Loucy (cell line): ENCODE measurements around the gene RAP1GAP2.

Experiments used
- CTCF ChIP-seq: fragments of 200-600 bp; sonication (generic); conservative IDR thresholded peaks from 2 replicates; pipeline ENCODE4 v1.5.1; 2014; ENCODE audit warnings: mild to moderate bottlenecking, antibody characterized with exemption, low read length
- EZH2phosphoT487 ChIP-seq: fragments of 200-600 bp; IDR thresholded peaks from 2 replicates; pipeline ENCODE4 v1.6.1; 2018; ENCODE audit warnings: antibody characterized with exemption, mild to moderate bottlenecking, moderate library complexity, borderline replicate concordance

- TF ChIP-seq CTCF (no peak), EZH2phosphoT487 (no peak)
Measured at GRCh38 chr17:2819921-2820501, 23.8 kb downstream of the RAP1GAP2 start.
